Heart left ventricle (tissue), 16 donors: ENCODE results near the gene AMPD1. TPM values are rescaled to one million over a fixed set of nuclear protein-coding genes. Genes with fewer than 3 reads are reported as not detected.

Experiments
- ATAC-seq, 4 donors: fragments of 200-7000 bp; cut with Tn5 transposase; one replicate each; pipeline ENCODE4 v1.9.1; 2020 to 2022; ENCODE audit warnings: moderate library complexity in 4 of 4, mild to moderate bottlenecking in 3 of 4, moderate number of reproducible peaks in 1 of 4
- DNase-seq, 5 donors: peaks; one replicate each; pipeline ENCODE4 v3.0.0-alpha.2; 2020
- H3K27ac ChIP-seq, 12 donors: fragments of 200-600 bp; sonication (generic) in 4 of 12; one replicate each; pipeline versions ENCODE4 v1.5.0 to v1.8.0; 2016 to 2022; ENCODE audit warnings: mild to moderate bottlenecking in 2 of 12
- H3K27me3 ChIP-seq, 9 donors: fragments of 200-600 bp; sonication (generic) in 2 of 9; one replicate each; pipeline versions ENCODE4 v1.5.1 to v1.8.0; 2016 to 2022; ENCODE audit warnings: mild to moderate bottlenecking in 3 of 9
- H3K36me3 ChIP-seq, 9 donors: fragments of 200-600 bp; sonication (generic) in 2 of 9; one replicate each; pipeline versions ENCODE4 v1.5.0 to v1.8.0; 2018 to 2022; ENCODE audit warnings: mild to moderate bottlenecking in 2 of 9
- H3K4me1 ChIP-seq, 12 donors: fragments of 200-600 bp; sonication (generic) in 4 of 12; one replicate each; pipeline versions ENCODE4 v1.5.0 to v1.8.0; 2016 to 2022; ENCODE audit warnings: mild to moderate bottlenecking in 3 of 12
- H3K4me3 ChIP-seq, 12 donors: fragments of 200-600 bp; sonication (generic) in 4 of 12; one replicate each; pipeline versions ENCODE4 v1.5.0 to v1.8.0; 2017 to 2022; ENCODE audit warnings: mild to moderate bottlenecking in 9 of 12, moderate library complexity in 4 of 12
- H3K9me3 ChIP-seq, 12 donors: fragments of 200-600 bp; sonication (generic) in 4 of 12; one replicate each; pipeline versions ENCODE4 v1.5.0 to v1.8.0; 2016 to 2022; ENCODE audit warnings: mild to moderate bottlenecking in 1 of 12
- CTCF ChIP-seq, 12 donors: fragments of 200-600 bp; sonication (generic) in 4 of 12; IDR thresholded peaks; one replicate each; pipeline versions ENCODE4 v1.5.0 to v1.8.0; 2018 to 2022; ENCODE audit warnings: antibody characterized with exemption in 12 of 12, mild to moderate bottlenecking in 5 of 12
- POLR2A ChIP-seq, 2 donors: fragments of 450-650 bp; IDR thresholded peaks; one replicate each; pipeline ENCODE4 v1.6.1; 2017; ENCODE audit warnings: antibody characterized with exemption in 2 of 2, mild to moderate bottlenecking in 2 of 2, moderate library complexity in 2 of 2
- WGBS, 4 donors: extraction: QIAGEN DNeasy Blood & Tissue Kit in 2 of 4; methylation state at CpG; one replicate each; pipeline versions ENCODE4 v1.1.5 to v1.1.7; 2013 to 2018; 5-methylcytosine and 5-hydroxymethylcytosine counted together
- intact Hi-C, 10 donors: fragments of 100-400 bp; cut with DNase I; formaldehyde crosslinking; loops; one replicate each; pipeline versions ENCODE4 v1.11.1 to v1.14.2; 2022
- polyA plus RNA-seq, 2 donors: library from polyadenylated mRNA; stranded (reverse); fragments of 200-250 nt; gene quantifications; one replicate each; pipeline ENCODE4 v1.2.3, GENCODE V29; 2013
- total RNA-seq, 9 donors: library from RNA; depleted of rRNA in 2 of 9; stranded (reverse); fragments of >200 nt in 2 of 9; fragmentation: NEBNext Ultra II Directional in 3 of 9; extraction: Animal tissue kit (Norgen Biotek cat#: 25700) in 3 of 9; gene quantifications; one replicate each; pipeline versions ENCODE4 v1.1.0 to v1.2.4, GENCODE V29; 2016 to 2023
- donor health status: ischemic (EF 13 %, LVEDD 7.1; RV severe dilation, severe dysfunction).
- donor health status: healthy with polysubstance abuse.
- donor health status: DM: no; HTN: yes; CAD: no.
- donor health status: DM: no; HTN: no; CAD: no.
- donor health status: ischemic (EF 25% LVEDD 6.9; RV normal size, moderate dysfunction).
- donor health status: ischemic (EF 25% LVEDD 5.7; RV mildly dilated, moderate dysfunction).
- donor health status: healthy.
- donor health status: DM: yes; HTN: yes; CAD: no.
- donor health status: ischemic (EF 35%, LVEDD 5.7; RV mildly dilated, moderate dysfunction).
- donor health status: nonischemic (EF 11% LVEDD 7.7; RV severe dilation, severe dysfunction).
- donor health status: DM: yes; HTN: yes; CAD: no.
- donor health status: PGD.
- donor health status: ischemic (EF 29% LVEDD 5.4; RV normal size, mild dysfunction).
- donor health status: nonischemic (EF 23%, LVEDD 6.1; RV moderate dilation, normal function).

Gene AMPD1
- total and polyA plus RNA-seq, 11 donors = not detected

GRCh38 chr1:114702737-114703136, 7.4 kb upstream of the AMPD1 start:
- no peak overlapping the region for H3K27ac ChIP-seq
- no peaks in the 10 kb centered on the region for H3K9me3 ChIP-seq
- intact Hi-C loops = no loop called here
- no peaks in the 10 kb centered on the region for H3K27me3 ChIP-seq
- no peak for DNase-seq
- ATAC-seq = no peak
- H3K4me3 ChIP-seq = no peak overlapping the region
- H3K4me1 ChIP-seq = no peaks in the 10 kb centered on the region
- WGBS, 4 donors = 88 to 96% (median 90%) methylated on average over 5 of the region's 5 CpGs
- TF ChIP-seq CTCF (IDR thresholded peaks at IDR 0.05) (no peak), POLR2A (IDR thresholded peaks at IDR 0.05) (no peak)
- H3K36me3 ChIP-seq = peaks cover 1 to 38% (median 32%) of the 10 kb centered on the region in 9 donors

- H3K27ac ChIP-seq = no peak overlapping the region
These were observed 6.6 kb upstream of the AMPD1 start for GRCh38 chr1:114701931-114702330.

GRCh38 chr1:114700036-114700600, 4.8 kb upstream of the AMPD1 start:
- H3K36me3 ChIP-seq = peaks cover 0 to 11% (median 5%) of the 10 kb centered on the region in 9 donors
- ATAC-seq (no peak), DNase-seq (no peak)
- intact Hi-C loops = no loop called here
- H3K4me3 ChIP-seq = no peak overlapping the region
- H3K27me3 ChIP-seq = no peaks in the 10 kb centered on the region
- no peak for TF ChIP-seq POLR2A (IDR thresholded peaks at IDR 0.05)
- no peak for TF ChIP-seq CTCF (IDR thresholded peaks at IDR 0.05)
- H3K4me1 ChIP-seq = no peaks in the 10 kb centered on the region
- 43 to 51% (median 50%) methylated on average over 4 of the region's 4 CpGs for WGBS, 4 donors
- no peak overlapping the region for H3K27ac ChIP-seq
- no peaks in the 10 kb centered on the region for H3K9me3 ChIP-seq

More at GRCh38 chr1:114701931-114702330, 6.6 kb upstream of the AMPD1 start:
- Histone ChIP-seq H3K4me3 (no peak overlapping the region), H3K9me3 (no peaks in the 10 kb centered on the region), H3K27me3 (no peaks in the 10 kb centered on the region), H3K4me1 (no peaks in the 10 kb centered on the region), H3K36me3 (peaks cover 0 to 30% (median 23%) of the 10 kb centered on the region in 9 donors)
- ATAC-seq (no peak), DNase-seq (no peak)
- WGBS, 4 donors = 33 to 51% (median 42%) methylated on average over 2 of the region's 2 CpGs
- intact Hi-C loops = no loop called here
- TF ChIP-seq CTCF (IDR thresholded peaks at IDR 0.05) = no peak
- TF ChIP-seq POLR2A (IDR thresholded peaks at IDR 0.05) = no peak

GRCh38 chr1:114696810-114697209, 1.5 kb upstream of the AMPD1 start:
- DNase-seq (no peak), ATAC-seq (no peak)
- no peak overlapping the region for H3K4me3 ChIP-seq
- no peaks in the 10 kb centered on the region for H3K9me3 ChIP-seq
- no peak overlapping the region for H3K27ac ChIP-seq
- no peaks in the 10 kb centered on the region for H3K4me1 ChIP-seq
- intact Hi-C loops = no loop called here
- TF ChIP-seq CTCF (IDR thresholded peaks at IDR 0.05) = no peak
- TF ChIP-seq POLR2A (IDR thresholded peaks at IDR 0.05) = no peak
- no peaks in the 10 kb centered on the region for H3K36me3 ChIP-seq
- H3K27me3 ChIP-seq = peaks cover 0 to 3% (median 0%) of the 10 kb centered on the region in 9 donors
